Esophagus squamous epithelium (tissue), 5 donors: Measurements from ENCODE around the gene DRD2. TPM values are rescaled to one million over a fixed set of nuclear protein-coding genes. Genes with fewer than 3 reads are reported as not detected.

Experiments used
- DNase-seq: peaks from one replicate; lab custom pipeline; 2025; lab: John Stamatoyannopoulos, UW
- H3K27ac ChIP-seq, 4 donors: fragments of 200-600 bp; sonication (generic); one replicate each; pipeline ENCODE4 v1.5.1; 2016 to 2019; ENCODE audit warnings: mild to moderate bottlenecking in 1 of 4
- H3K27me3 ChIP-seq, 4 donors: fragments of 200-600 bp; sonication (generic); 1 replicate in 3 of 4; 2 replicates in 1 of 4; pipeline versions ENCODE4 v1.5.1 to v1.6.0; 2017 to 2021; ENCODE audit warnings: antibody characterized with exemption in 1 of 4
- H3K36me3 ChIP-seq, 3 donors: fragments of 200-600 bp; sonication (generic); one replicate each; pipeline ENCODE4 v1.5.1; 2016 to 2019
- H3K4me1 ChIP-seq, 3 donors: fragments of 200-600 bp; sonication (generic); one replicate each; pipeline ENCODE4 v1.5.1; 2017 to 2019
- H3K4me3 ChIP-seq, 4 donors: fragments of 200-600 bp; sonication (generic); 1 replicate in 3 of 4; 2 replicates in 1 of 4; pipeline ENCODE4 v1.5.1; 2016 to 2019; ENCODE audit warnings: mild to moderate bottlenecking in 2 of 4, moderate library complexity in 1 of 4
- H3K9me3 ChIP-seq, 3 donors: fragments of 200-600 bp; sonication (generic); one replicate each; pipeline ENCODE4 v1.5.1; 2016 to 2019
- POLR2A ChIP-seq, 4 donors: fragments of 450-650 bp; IDR thresholded peaks; one replicate each; pipeline ENCODE4 v1.6.1; 2017; ENCODE audit warnings: antibody characterized with exemption in 4 of 4, mild to moderate bottlenecking in 4 of 4, moderate library complexity in 3 of 4
- WGBS, 2 donors: methylation state at CpG; one replicate each; pipeline ENCODE4 v1.1.5; 2018; 5-methylcytosine and 5-hydroxymethylcytosine counted together
- intact Hi-C: fragments of 100-400 bp; cut with DNase I; formaldehyde crosslinking; loops from one replicate; pipeline ENCODE4 v1.15.0; 2022
- total RNA-seq, 4 donors: library from RNA; depleted of rRNA; stranded (reverse); fragments of >200 nt; gene quantifications; one replicate each; pipeline ENCODE4 v1.1.0, GENCODE V29; 2016
- TF ChIP-seq, protein P1 (sequence below), 6 experiments: fragments of 450-650 bp in 4 of 6; fragments of 200-600 bp in 2 of 6; sonication (generic) in 2 of 6; IDR thresholded peaks; one replicate each; pipeline ENCODE4 v1.5.1; 2016 to 2019; ENCODE audit warnings: antibody characterized with exemption in 6 of 6, mild to moderate bottlenecking in 4 of 6, moderate library complexity in 4 of 6
- donor health status: DM: yes; HTN: yes; CAD: no.

Gene DRD2
- total RNA-seq, 4 donors from 2014 or later: 0.38 TPM; not detected in 3

DNA sequence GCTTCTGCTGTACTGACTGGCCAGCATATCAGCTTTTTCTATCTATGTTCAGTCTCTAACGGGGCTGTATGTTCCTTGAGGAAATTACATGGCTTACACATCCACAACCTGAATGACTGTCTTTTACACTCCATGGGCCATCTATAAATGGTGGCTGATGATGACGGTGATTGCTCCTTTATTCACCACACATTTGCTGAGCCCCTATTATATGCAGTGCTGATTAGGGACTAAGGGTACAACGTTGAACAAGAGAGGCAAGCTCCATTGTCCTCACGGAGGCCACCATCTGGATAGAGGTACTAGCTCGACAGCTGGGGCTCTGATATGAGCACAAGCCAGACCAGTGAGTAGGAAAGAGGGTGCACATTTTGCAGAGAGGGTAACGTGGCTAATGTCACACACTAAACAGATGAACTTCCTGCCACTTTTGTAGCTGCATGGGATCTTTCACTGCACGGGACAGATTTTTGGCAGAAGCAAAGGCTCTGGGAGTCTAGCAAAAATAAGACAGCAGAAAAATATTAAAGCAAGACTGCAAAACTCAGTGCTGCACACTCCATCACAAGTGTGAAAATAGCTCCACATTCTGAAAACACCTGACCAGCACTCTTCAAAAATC, 30.6 kb downstream of the DRD2 start:
- 42 to 66% methylated on average over 5 to 7 of the region's 7 CpGs for WGBS, 2 donors
- no peak overlapping the region for H3K27ac ChIP-seq
- peaks cover 0 to 82% (median 0%) of the 10 kb centered on the region in 4 donors for H3K27me3 ChIP-seq
- H3K36me3 ChIP-seq: no peaks in the 10 kb centered on the region
- DNase-seq: no peak
- peaks cover 0 to 21% (median 3%) of the 10 kb centered on the region in 3 donors for H3K4me1 ChIP-seq
- no peak overlapping the region for H3K4me3 ChIP-seq
- intact Hi-C loops: no loop called here
- no peak for TF ChIP-seq POLR2A (IDR thresholded peaks at IDR 0.05)
- TF ChIP-seq, protein P1, sequence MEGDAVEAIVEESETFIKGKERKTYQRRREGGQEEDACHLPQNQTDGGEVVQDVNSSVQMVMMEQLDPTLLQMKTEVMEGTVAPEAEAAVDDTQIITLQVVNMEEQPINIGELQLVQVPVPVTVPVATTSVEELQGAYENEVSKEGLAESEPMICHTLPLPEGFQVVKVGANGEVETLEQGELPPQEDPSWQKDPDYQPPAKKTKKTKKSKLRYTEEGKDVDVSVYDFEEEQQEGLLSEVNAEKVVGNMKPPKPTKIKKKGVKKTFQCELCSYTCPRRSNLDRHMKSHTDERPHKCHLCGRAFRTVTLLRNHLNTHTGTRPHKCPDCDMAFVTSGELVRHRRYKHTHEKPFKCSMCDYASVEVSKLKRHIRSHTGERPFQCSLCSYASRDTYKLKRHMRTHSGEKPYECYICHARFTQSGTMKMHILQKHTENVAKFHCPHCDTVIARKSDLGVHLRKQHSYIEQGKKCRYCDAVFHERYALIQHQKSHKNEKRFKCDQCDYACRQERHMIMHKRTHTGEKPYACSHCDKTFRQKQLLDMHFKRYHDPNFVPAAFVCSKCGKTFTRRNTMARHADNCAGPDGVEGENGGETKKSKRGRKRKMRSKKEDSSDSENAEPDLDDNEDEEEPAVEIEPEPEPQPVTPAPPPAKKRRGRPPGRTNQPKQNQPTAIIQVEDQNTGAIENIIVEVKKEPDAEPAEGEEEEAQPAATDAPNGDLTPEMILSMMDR (IDR thresholded peaks at IDR 0.05): no peak
- no peaks in the 10 kb centered on the region for H3K9me3 ChIP-seq

DNA sequence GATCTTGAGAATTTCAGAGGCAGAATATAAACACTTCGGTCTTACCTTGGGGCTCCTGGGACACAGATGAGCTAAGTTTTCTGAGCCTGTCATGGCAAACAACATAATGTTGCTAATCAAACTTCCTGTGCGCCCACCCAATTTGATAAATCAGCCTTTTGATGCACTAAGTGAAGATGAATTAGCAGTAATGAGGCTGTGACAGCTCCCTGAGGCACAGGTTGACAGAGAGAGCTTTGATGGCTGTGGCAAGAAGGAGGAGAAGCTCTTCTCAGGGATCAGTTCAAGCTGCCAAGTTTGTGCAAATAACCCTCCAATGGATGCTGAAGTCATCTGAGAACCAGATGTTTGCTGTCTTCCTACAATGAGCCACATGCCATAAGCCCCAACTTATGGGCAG, 34.4 kb downstream of the DRD2 start:
- no peaks in the 10 kb centered on the region for H3K9me3 ChIP-seq
- peaks cover 0 to 2% (median 0%) of the 10 kb centered on the region in 3 donors for H3K4me1 ChIP-seq
- H3K27me3 ChIP-seq: peaks cover 0 to 59% (median 0%) of the 10 kb centered on the region in 4 donors
- H3K27ac ChIP-seq: no peak overlapping the region
- no peaks in the 10 kb centered on the region for H3K36me3 ChIP-seq
- H3K4me3 ChIP-seq: no peak overlapping the region
- intact Hi-C loops: no loop called here
- 80 to 92% methylated on average over 2 of the region's 2 CpGs for WGBS, 2 donors
- TF ChIP-seq POLR2A (IDR thresholded peaks at IDR 0.05): no peak
- TF ChIP-seq, protein P1 (IDR thresholded peaks at IDR 0.05): no peak
- DNase-seq: no peak

DNA sequence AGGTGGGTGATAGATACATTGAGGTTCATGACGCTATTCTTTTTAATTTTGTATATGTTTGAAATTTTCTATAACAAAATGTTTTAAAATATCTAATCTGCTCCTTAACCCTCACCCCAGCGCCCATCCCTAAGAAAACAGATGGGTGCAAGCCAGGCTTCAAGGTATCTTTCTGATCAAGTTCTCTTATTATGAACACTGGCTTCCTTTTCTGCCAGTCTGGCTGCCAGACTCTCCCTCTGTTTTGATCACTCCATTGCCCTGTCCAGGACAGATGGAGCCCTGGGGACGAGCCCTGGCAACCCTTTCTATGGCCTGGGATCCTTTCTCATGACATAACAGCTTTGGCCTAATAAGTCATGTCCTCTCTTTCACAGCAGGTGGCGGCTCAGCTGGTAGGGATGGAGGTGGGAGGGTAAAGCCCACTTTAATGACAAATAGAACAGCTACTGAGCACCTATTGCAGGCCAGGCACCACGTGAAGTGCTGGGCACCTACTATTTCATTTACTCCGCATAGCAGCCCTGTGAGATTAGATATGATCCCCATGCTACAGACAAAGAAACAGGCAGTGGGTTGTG, 38.4 kb downstream of the DRD2 start:
- no peaks in the 10 kb centered on the region for H3K4me1 ChIP-seq
- H3K9me3 ChIP-seq: no peaks in the 10 kb centered on the region
- intact Hi-C loops: no loop called here
- WGBS, 2 donors: 67 to 72% methylated on average over 4 to 6 of the region's 6 CpGs
- no peaks in the 10 kb centered on the region for H3K36me3 ChIP-seq
- H3K4me3 ChIP-seq: no peak overlapping the region
- peaks cover 0 to 40% (median 0%) of the 10 kb centered on the region in 4 donors for H3K27me3 ChIP-seq
- H3K27ac ChIP-seq: no peak overlapping the region
- no peak for DNase-seq
- no peak for TF ChIP-seq POLR2A (IDR thresholded peaks at IDR 0.05)
- TF ChIP-seq, protein P1 (IDR thresholded peaks at IDR 0.05): no peak

DNA sequence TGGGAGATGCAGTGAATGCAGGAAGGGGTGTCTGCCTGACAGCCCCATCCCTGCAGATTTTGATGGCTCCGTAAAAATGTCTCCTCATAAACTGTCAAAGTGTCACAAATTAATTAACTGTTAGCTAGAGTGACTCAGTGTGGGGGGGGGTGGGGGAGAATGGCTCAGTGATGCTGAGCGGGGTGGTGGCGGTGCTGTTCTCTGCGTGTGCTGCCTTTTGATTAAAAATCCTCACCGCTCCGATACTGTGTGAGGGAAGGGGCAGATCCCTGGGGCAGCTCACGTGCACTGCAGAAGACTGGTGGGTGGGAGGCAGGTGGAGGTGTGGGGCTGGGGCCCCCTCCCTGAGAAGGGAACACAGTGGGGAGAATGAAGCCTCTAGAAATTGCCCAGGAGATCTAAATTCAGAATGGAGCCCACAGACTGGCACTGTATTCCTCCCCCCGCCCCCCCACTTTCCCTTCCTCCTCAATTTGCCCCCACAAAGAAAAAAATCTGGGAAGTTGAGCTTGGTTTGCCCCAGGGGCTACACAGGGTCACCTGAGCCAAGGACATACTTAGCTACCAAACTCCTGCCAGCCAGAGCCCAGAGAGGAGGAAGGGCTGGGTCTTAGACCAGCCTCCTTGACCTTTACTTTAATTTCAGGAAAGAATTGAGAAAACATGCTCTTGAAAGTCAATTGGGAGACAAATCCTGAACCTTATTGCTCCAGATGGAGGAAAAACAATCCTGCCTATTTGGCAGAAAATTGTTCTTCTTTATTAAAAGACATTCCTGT, 39.8 kb downstream of the DRD2 start:
- TF ChIP-seq, protein P1 (IDR thresholded peaks at IDR 0.05): no peak
- no peak for TF ChIP-seq POLR2A (IDR thresholded peaks at IDR 0.05)
- peaks cover 0 to 37% (median 0%) of the 10 kb centered on the region in 4 donors for H3K27me3 ChIP-seq
- H3K4me1 ChIP-seq: no peaks in the 10 kb centered on the region
- H3K27ac ChIP-seq: no peak overlapping the region
- intact Hi-C loops: no loop called here
- 81% methylated on average over 7 of the region's 8 CpGs; no CpG with 5 or more reads in 1 of the 2 donors for WGBS, 2 donors
- H3K36me3 ChIP-seq: no peaks in the 10 kb centered on the region
- H3K4me3 ChIP-seq: no peak overlapping the region
- H3K9me3 ChIP-seq: no peaks in the 10 kb centered on the region
- no peak for DNase-seq

DNA sequence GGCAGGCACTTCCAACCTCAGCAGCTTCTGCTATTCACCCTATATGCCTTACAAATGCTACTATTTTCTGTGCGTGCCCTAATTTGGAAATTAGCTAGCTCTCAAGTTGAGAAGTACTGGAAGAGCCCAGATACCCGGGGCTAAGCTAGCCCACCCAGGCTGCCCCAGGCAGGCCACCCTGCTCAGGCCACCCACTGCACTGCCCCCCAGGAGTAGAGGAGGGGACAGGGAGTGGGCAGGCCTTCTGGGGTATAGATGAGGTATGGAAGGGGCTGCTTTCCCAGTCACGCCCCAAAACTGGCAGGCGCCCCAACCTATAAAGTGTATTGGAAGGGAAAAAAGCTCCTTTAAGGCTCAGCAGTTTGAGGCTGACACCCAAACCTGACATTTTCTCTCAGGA, 43.5 kb downstream of the DRD2 start:
- Histone ChIP-seq H3K4me1 (no peaks in the 10 kb centered on the region), H3K27ac (no peak overlapping the region), H3K27me3 (peaks cover 0 to 25% (median 0%) of the 10 kb centered on the region in 4 donors), H3K9me3 (no peaks in the 10 kb centered on the region), H3K36me3 (no peaks in the 10 kb centered on the region), H3K4me3 (no peak overlapping the region)
- intact Hi-C loops: no loop called here
- TF ChIP-seq POLR2A (IDR thresholded peaks at IDR 0.05): no peak
- TF ChIP-seq, protein P1 (IDR thresholded peaks at IDR 0.05): no peak
- no peak for DNase-seq
- 80 to 96% methylated on average over 1 to 4 of the region's 4 CpGs for WGBS, 2 donors
